ENCODE data around the gene TRIM28. TPM values are rescaled to one million over a fixed set of nuclear protein-coding genes. Genes with fewer than 3 reads are reported as not detected.

The TRIM28 gene
- total RNA-seq, 2 experiments from 2014 or later, result 671 to 701 TPM

DNA sequence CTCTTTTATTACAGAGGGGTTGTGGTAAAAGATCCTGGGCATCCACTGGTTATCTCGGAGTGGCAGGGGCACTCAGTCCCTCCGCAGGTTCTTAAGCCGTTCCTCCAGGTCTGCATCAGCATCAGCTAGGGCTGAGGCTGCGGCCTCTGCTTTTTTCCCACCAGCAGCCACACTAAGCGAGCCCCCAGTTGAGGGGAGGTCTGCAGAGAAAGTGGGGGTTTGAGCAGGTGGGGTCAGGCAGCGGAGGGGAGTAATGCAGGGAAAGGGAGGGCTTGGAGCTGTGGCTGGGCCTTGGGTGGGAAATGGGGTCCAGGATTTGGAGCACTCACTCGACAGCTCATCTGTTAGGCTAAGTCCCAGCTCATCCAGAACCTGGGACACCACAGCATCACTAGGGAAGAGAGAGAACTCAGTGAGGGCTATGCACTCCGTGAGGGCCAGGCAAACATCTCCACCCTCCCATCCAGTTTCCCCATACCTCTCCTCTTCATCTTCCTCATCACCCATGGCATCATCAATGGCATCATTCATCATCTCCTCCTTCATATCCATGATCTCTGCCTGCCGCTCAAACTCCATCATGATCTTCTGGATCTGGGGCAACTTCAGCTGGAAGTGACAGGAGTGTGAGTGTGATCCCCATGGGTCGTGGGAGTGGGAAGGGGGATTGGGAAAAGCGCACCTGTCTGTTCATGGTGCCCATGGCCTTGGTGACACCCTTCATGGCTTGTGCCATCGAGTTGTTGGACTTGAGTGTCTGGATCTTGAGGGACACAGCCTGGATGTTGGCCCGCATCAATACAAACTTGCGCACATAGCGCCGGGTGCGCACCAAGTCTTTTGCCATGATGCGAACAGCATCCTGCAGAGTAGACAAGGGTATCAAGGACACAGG, 8.0 kb downstream of the TRIM28 start:
- peaks cover 63% of the 10 kb centered on the region for H3K36me3 Mint-ChIP-seq
- no peak for DNase-seq
- H3K4me3 Mint-ChIP-seq, result no peak overlapping the region
- peak overlapping the region; percentile 16 for H3K27ac Mint-ChIP-seq
- peaks cover 35% of the 10 kb centered on the region for H3K4me1 Mint-ChIP-seq
- H3K9me3 Mint-ChIP-seq, result no peaks in the 10 kb centered on the region
- no peaks in the 10 kb centered on the region for H3K27me3 Mint-ChIP-seq

DNA sequence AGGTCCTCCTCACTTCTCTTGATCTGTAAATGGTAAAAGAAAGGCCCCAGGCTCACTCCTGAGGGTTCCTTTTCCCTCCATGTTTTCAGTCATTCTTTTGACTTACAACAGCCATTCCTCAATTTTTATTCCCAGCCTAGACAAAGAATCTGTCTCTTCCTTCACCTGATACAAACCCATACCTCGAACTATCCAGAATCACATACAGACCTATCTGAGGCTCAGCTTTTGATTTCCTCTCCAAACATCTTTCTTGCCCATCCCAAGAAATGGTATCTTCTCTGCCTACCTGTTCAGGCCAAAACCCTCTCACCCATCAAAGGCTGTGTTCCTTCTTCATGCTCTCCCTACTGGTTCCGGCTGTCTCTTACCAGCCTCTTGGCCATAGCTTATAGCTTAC, 8.8 kb downstream of the TRIM28 start:
- peak overlapping the region; percentile 4 for H3K27ac Mint-ChIP-seq
- peaks cover 34% of the 10 kb centered on the region for H3K4me1 Mint-ChIP-seq
- no peaks in the 10 kb centered on the region for H3K27me3 Mint-ChIP-seq
- no peaks in the 10 kb centered on the region for H3K9me3 Mint-ChIP-seq
- peaks cover 66% of the 10 kb centered on the region for H3K36me3 Mint-ChIP-seq
- no peak overlapping the region for H3K4me3 Mint-ChIP-seq
- DNase-seq, result no peak

DNA sequence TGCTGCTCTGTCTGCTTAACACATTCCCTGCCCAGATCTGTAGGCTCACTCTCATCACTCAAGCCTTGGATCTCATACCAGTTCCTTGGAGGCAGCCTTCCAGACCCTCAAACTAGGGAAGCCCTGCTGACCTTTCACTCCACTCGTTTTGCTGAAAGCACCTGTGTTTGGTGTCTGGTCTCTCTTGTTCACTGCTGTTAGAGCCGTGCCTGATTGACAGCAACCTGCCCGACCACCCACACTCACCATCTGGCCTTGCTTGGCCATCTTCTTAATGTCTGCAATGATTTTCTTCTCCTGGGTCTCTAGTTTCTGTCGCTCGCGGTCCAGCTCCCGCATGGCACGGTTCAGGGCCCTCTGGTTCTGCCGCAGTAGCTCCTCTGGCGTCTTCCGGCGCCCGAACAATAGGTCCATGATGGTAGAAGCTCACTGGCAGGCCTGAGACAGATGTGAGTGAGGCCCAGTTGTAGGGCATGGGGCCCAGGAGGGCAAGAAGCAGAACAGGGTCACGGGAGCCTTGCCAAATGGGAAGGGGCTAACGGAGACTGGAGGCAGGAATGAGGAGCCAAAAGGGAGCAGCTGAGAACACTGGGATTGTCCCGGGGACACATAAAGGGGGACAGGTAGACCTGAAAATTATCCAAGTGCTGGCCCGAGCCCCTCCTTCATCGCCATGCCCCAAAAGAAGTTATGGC, 10.1 kb downstream of the TRIM28 start:
- Mint-ChIP-seq H3K4me1 (peaks cover 29% of the 10 kb centered on the region), H3K36me3 (peaks cover 64% of the 10 kb centered on the region), H3K27ac (peak overlapping the region; percentile 89), H3K4me3 (peak overlapping the region; percentile 86), H3K9me3 (no peaks in the 10 kb centered on the region), H3K27me3 (no peaks in the 10 kb centered on the region)
- DNase-seq, result no peak

DNA sequence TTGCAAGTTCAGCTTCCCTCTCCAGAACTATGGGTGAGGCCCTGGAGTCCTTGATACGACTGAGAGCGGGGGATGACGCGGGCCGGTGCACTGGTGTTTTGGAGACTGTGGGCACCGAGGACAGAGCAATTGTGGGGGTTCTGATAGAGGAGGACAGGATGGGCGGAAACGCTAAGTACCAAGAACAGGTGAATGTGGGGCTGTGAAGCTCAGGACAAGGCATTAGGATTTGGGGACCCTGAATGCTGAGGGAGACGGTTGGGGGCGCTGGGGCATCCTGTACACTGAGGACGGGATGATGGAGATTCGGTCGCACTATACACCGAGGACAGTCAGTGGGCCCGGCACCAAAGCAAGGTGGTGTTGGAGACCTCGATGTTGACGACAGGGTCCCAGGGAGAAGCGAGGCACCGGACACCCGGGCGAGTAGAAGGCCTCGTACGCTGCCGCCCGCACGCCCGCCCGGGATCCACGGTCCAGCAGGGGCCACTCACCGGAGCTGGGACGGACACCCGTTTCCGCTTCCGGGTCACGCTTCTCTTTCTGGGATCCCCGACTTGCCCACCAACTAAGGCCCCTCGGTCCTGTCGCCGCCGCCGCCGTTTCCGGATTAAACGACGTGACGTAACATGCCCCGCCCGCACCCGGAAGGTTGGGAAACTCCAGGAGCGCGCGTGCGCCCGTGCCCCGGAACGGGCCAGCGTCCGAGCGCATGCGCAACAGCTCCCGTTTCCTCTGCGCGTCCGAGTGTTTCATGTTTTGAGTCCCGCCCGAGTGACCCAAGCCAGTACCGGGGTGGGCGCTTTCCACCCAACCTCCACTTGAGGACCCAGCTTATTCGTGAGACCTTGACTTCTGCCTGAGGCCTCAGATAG, 10.9 kb downstream of the TRIM28 start, which contains the start of gene CHMP2A:
TSS of gene CHMP2A (minus strand) at position 612 of the 875 bp plus-strand sequence. CDS start 893 bp downstream, outside the sequence.
- peak within 1 kb of the TSS; percentile 86 for H3K4me3 Mint-ChIP-seq
- peak within 1 kb of the TSS; percentile 89 for H3K27ac Mint-ChIP-seq
- peak; percentile 98 for DNase-seq
- no peaks in the 10 kb centered on the region for H3K27me3 Mint-ChIP-seq
- H3K4me1 Mint-ChIP-seq, result peaks cover 32% of the 10 kb centered on the region
- no peaks in the 10 kb centered on the region for H3K9me3 Mint-ChIP-seq
- H3K36me3 Mint-ChIP-seq, result peaks cover 68% of the 10 kb centered on the region

DNA sequence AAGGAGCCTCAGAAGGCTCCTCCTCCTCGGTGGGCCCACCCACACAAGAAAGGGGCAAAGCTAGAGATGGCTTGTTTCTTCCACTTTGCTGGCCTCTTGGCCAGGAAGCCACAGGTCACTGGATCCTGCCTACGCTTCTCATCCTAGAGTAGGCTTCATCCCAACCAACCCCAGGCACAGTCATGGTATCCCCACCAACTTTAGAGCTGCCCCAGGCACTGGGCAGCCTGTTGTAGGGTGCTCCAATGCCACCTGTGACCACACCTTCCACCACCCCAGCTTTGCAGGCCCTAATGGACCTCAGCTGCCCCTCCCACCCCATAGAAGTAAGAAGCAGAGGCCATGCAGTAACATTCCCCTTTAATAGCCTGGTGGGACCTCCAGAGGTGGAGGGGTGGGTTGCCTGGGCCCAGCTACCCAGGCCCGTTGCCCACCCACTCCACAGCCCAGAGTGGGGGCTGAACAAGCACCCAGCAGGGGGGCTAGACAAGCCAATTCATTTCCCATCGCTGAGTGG, 11.6 kb downstream of the TRIM28 start:
- Mint-ChIP-seq H3K4me1 (peaks cover 37% of the 10 kb centered on the region), H3K27me3 (no peaks in the 10 kb centered on the region), H3K36me3 (peaks cover 67% of the 10 kb centered on the region), H3K4me3 (peak overlapping the region; percentile 86), H3K27ac (peak overlapping the region; percentile 89), H3K9me3 (no peaks in the 10 kb centered on the region)
- no peak for DNase-seq

DNA sequence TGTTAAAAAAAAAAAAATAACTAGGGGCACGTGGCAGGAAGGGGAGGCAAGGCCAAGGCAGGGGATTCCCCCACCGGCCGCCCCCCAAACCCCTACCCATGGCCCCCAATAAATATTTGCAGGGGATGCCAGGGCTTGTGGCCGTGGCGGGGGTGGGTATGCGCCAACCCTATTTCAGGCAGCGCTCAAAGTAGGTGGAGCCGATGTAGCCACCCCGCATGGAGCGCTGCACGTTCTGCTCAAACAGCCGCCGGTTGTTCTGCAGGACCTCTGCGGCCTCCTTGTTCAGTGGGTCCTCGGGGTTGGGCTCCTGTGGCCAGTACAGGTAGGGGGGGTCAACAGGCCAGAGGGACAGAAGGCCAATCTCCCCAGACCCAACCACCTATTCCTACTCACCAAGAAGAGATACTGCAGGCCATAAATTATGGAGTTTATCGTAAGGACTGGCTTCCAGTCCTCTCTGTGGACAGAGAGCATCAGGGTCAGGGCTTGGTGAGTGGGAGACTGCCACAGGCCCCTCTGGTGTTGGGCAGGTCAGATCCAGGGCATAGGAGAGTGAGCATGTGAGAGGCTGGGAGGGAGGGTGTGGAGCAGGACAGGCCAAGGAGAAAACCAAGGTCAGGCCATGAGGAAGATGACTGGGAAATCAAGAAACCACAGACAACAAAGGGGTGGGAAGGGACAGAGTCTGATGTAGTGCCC, 12.2 kb downstream of the TRIM28 start:
- Mint-ChIP-seq H3K27me3 (no peaks in the 10 kb centered on the region), H3K4me1 (peaks cover 41% of the 10 kb centered on the region), H3K36me3 (peaks cover 64% of the 10 kb centered on the region), H3K27ac (peak overlapping the region; percentile 98), H3K4me3 (peak overlapping the region; percentile 99), H3K9me3 (no peaks in the 10 kb centered on the region)
- no peak for DNase-seq

DNA sequence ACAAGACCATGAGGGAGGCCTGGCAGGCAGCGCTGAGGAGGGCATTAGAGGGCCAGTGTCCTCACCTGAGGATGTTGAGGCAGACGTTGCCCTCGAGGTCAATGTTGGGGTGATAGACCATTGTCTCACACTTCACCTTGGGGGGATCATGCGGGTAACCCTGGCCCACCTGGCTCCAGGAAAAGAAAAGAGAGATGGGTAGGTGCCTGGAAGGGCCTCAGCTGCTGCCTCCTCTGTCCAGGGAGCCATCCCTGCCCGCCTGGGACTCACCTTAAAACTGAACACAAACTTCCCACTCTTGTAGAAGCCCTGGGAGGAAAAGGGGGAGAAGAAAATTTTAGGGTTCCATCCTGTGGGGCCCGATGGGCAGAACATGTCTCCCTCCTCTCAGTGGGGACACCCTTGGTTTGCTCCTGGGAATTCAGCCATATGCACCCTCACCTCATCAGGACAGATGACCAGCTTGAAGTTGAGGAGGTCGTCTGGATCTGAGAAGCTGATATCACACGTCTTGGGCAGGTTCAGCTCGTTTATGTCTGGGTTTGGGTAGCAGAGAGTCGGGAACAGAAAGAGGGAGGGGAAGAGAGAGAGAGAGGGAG, 12.9 kb downstream of the TRIM28 start:
- no peaks in the 10 kb centered on the region for H3K27me3 Mint-ChIP-seq
- peaks cover 47% of the 10 kb centered on the region for H3K4me1 Mint-ChIP-seq
- DNase-seq, result no peak
- peaks cover 66% of the 10 kb centered on the region for H3K36me3 Mint-ChIP-seq
- H3K9me3 Mint-ChIP-seq, result no peaks in the 10 kb centered on the region
- peak overlapping the region; percentile 99 for H3K4me3 Mint-ChIP-seq
- H3K27ac Mint-ChIP-seq, result peak overlapping the region; percentile 98

DNA sequence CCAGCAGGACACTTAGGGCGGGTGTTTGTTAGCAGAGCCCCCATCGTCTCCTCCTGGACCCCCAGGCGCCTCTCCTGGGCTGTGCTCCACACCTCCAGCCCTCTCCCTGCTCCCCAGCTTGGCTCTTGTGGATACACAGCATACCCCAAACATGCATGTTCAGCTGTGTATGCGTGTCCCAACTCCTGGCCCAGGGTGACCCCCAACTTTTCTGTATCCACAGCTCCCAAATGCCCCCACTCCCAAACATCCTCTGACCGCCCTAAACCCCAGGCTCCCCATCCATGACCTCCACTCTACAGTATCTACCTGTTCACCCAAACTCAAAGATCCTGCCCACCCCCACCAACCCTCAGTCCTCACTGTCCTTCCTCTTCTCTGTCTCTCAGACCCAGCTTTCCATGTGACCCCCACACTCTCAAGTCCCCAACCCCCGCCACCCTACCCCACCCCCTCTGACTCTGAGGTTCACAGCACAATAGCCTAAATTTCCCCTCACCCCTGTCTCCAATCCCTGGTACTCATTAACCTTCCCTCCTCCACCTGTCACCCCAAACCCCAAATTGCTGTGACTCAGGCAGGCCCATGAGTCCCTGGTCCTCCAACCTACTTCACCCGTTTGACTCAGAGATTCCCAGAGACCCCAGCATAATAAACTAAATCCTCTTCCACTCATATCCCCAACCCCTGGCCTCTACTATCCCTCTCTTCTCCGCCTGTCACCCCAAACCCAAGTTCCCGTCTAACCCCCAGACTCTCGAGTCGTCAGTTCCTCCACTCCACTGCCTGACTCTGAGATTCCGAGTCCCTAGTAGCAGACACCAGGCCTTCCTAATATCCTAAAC, 13.6 kb downstream of the TRIM28 start:
- no peaks in the 10 kb centered on the region for H3K27me3 Mint-ChIP-seq
- H3K9me3 Mint-ChIP-seq, result no peaks in the 10 kb centered on the region
- H3K4me1 Mint-ChIP-seq, result peaks cover 48% of the 10 kb centered on the region
- no peak for DNase-seq
- H3K4me3 Mint-ChIP-seq, result peak overlapping the region; percentile 99
- peaks cover 65% of the 10 kb centered on the region for H3K36me3 Mint-ChIP-seq
- peak overlapping the region; percentile 98 for H3K27ac Mint-ChIP-seq

DNA sequence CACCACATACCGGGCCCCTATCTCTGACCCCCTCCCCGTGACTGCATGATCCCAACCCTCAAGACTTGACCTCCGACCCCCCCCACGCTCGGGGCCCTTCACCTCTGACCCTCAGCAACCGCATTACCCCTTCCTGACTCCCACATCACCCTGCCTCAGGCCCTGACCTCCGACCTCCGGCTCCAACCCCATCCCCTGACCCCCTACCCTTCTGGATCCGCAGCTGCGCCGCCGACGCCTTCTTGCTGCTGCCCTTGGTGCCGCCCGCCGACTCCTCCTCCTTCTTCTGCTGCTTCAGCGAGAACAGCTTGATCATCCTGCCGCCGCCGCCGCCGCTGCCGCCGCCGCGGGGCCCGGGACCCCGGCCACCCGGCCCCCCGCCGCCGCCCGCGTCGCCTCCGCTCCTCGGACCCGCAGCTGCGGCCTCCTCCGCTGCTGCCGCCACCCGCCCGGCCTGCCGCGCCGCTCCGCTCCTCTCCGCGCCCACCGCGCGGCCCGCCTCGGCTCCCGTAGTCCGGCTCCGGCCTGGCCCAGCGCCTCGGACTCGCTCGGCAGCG, 14.3 kb downstream of the TRIM28 start, which contains the start of gene UBE2M:
TSS of gene UBE2M (minus strand) at position 546 of the 557 bp plus-strand sequence. CDS start at position 316, 230 bp downstream.
- DNase-seq, result no peak
- Mint-ChIP-seq H3K36me3 (peaks cover 60% of the 10 kb centered on the region), H3K4me1 (peaks cover 45% of the 10 kb centered on the region), H3K4me3 (peak within 1 kb of the TSS; percentile 99), H3K27me3 (no peaks in the 10 kb centered on the region), H3K9me3 (no peaks in the 10 kb centered on the region), H3K27ac (peak within 1 kb of the TSS; percentile 100)

DNA sequence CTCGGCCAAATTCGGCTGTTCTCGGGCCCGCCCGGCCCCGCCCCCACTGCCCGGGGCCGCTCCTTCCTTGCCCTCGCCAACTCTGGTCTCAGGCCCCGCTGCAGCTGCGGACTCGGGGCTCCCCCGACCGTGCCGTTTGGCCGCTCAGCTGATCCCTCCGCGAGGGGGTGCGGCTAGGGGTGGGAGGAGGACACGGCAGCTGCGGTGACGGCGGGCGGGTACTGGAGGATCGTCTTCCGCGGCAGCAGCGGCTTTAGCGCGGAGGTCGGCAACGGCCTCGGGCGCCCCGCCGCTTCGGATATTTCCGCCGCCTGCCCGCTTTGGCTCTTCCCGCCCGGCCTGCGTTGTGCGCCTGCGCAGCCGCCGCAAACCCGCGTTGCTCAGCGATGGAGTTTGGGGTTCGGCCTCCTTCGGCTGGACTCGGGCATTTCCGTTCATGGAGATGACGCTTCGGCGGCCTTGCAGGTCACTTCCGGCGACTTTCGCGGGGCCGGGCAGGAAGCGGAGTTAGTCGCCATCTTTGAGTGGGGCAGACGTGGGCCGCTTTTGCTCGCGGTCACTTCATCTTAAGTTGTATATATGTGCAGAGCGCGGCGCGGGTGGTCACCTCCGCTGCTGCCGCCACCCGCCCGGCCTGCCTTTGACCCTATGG, 14.9 kb downstream of the TRIM28 start:
- H3K36me3 Mint-ChIP-seq, result peaks cover 63% of the 10 kb centered on the region
- peak; percentile 100 for DNase-seq
- H3K4me1 Mint-ChIP-seq, result peaks cover 49% of the 10 kb centered on the region
- no peaks in the 10 kb centered on the region for H3K27me3 Mint-ChIP-seq
- H3K4me3 Mint-ChIP-seq, result peak overlapping the region; percentile 99
- H3K27ac Mint-ChIP-seq, result peak overlapping the region; percentile 100
- no peaks in the 10 kb centered on the region for H3K9me3 Mint-ChIP-seq

DNA sequence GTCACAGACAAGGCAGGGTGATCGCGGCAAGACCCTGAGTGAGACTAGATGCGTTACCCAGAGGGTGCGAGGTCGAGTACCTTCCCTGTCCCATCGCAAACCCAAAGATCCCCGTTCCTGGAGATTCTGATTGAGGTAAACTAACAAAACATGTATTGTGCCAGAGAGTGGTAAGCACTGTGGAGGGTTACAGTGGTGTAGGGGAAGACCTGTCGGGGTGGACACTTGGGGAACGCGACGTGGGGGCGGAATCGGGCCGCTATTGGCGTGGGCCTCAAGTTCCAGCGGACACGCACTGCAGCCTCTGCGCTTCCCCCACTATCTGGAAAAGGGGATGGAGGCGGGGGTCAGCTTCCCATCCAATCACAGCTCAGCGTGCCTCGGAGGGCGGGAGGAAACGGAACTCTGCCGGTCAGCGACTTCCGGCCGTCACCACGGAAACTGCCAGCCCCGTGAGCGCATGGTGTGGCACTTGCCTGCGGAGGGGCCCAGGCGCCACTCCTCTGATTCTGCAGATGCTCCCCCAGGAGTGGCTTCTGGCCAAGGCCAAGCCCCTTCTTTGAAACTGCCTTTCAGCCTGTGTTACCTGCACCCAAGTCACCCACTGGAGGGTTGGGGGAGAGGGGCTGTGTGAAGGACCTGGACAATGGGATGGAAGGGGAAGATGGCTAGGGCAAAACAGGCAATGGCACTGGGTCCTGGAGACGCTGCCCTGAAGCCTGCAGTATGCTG, 15.6 kb downstream of the TRIM28 start:
- Mint-ChIP-seq H3K27ac (peak overlapping the region; percentile 100), H3K4me3 (peak overlapping the region; percentile 99), H3K36me3 (peaks cover 59% of the 10 kb centered on the region), H3K4me1 (peaks cover 50% of the 10 kb centered on the region), H3K27me3 (no peaks in the 10 kb centered on the region), H3K9me3 (no peaks in the 10 kb centered on the region)
- peak; percentile 80 for DNase-seq

All from activated naive CD8-positive, alpha-beta T cell treated with anti-CD3 and anti-CD28 coated beads for 36 hours (primary cell).